HCT116 (cell line): Measurements from ENCODE around the gene FSD1L.

ENCODE experiments used
- EGR1 ChIP-seq: IDR thresholded peaks from 2 replicates; pipeline ENCODE4 v1.6.1; 2012; ENCODE audit warnings: low read depth
- EZH2phosphoT487 ChIP-seq: fragments of 200-600 bp; IDR thresholded peaks from 2 replicates; pipeline ENCODE4 v1.6.1; 2018; ENCODE audit warnings: antibody characterized with exemption, borderline replicate concordance
- JUND ChIP-seq: IDR thresholded peaks from 2 replicates; pipeline ENCODE4 v1.6.1; 2012
- POLR2A ChIP-seq: IDR thresholded peaks from 2 replicates; pipeline ENCODE4 v1.7.0; 2011; ENCODE audit warnings: borderline replicate concordance; ENCODE audit not compliant: insufficient read depth, insufficient read length; ENCODE audit errors: extremely low read depth
- POLR2AphosphoS5 ChIP-seq: IDR thresholded peaks from 2 replicates; pipeline ENCODE4 v1.6.1; 2011; ENCODE audit warnings: mild to moderate bottlenecking, low read depth, low read length, moderate library complexity
- RAD21 ChIP-seq: IDR thresholded peaks from 2 replicates; pipeline ENCODE4 v1.6.1; 2012; ENCODE audit warnings: low read depth, mild to moderate bottlenecking
- SP1 ChIP-seq: IDR thresholded peaks from 2 replicates; pipeline ENCODE4 v1.6.1; 2012; ENCODE audit warnings: low read depth

DNA sequence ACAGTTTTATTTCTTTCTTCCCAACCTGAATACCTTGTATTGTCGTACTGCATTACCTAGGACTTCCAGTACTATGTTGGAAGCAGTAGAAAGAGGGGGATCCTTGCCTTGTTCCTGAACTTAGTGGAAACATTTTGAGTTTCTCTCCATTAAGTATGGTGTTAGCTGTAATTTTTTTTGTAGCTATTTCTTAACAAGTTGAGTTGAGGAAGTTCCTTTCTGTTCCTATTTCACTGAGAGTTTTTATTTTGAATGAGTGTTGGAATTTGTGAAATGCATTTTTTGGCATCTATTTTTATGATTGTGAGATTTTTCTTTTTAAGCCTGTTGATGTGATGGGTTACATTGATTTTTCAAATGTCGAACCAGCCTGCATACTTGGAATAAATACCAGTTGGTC lies 49.0 kb downstream of the FSD1L start:
- TF ChIP-seq POLR2AphosphoS5 (no peak), EGR1 (no peak), POLR2A (no peak), JUND (no peak), RAD21 (no peak), SP1 (no peak), EZH2phosphoT487 (no peak)
